ENCODE results near the gene NR1I2. TPM values are rescaled to one million over a fixed set of nuclear protein-coding genes. Genes with fewer than 3 reads are reported as not detected.
A peak's percentile ranks its signal among the peaks of the same experiment; 100 is the strongest.

Gene NR1I2
- total RNA-seq, 2 donors from 2014 or later = 0.43 to 0.82 TPM

GRCh38 chr3:119794401-119794800, 12.5 kb downstream of the NR1I2 start:
- Mint-ChIP-seq H3K27me3 (peaks cover 13% of the 10 kb centered on the region), H3K27ac (no peak overlapping the region), H3K4me1 (no peaks in the 10 kb centered on the region), H3K4me3 (no peak overlapping the region), H3K36me3 (ENCODE audit: low read depth) (no peaks in the 10 kb centered on the region), H3K9me3 (no peaks in the 10 kb centered on the region)
- ATAC-seq (replicated peaks) = no peak

- Mint-ChIP-seq H3K27ac (no peak overlapping the region), H3K4me3 (no peak overlapping the region), H3K27me3 (peaks cover 13% of the 10 kb centered on the region), H3K9me3 (no peaks in the 10 kb centered on the region), H3K4me1 (no peaks in the 10 kb centered on the region), H3K36me3 (ENCODE audit: low read depth) (no peaks in the 10 kb centered on the region)
- no peak for ATAC-seq (replicated peaks)
Observed at GRCh38 chr3:119794971-119795612, 13.2 kb downstream of the NR1I2 start.

- Mint-ChIP-seq H3K27ac (no peak overlapping the region), H3K9me3 (no peaks in the 10 kb centered on the region), H3K4me3 (no peak overlapping the region), H3K36me3 (ENCODE audit: low read depth) (no peaks in the 10 kb centered on the region), H3K27me3 (peaks cover 16% of the 10 kb centered on the region), H3K4me1 (no peaks in the 10 kb centered on the region)
- ATAC-seq (replicated peaks) = no peak
Observed at GRCh38 chr3:119795849-119796248, 13.9 kb downstream of the NR1I2 start.

- Mint-ChIP-seq H3K4me1 (no peaks in the 10 kb centered on the region), H3K27ac (no peak overlapping the region), H3K4me3 (no peak overlapping the region), H3K36me3 (ENCODE audit: low read depth) (no peaks in the 10 kb centered on the region), H3K9me3 (no peaks in the 10 kb centered on the region), H3K27me3 (peaks cover 16% of the 10 kb centered on the region)
- ATAC-seq (replicated peaks) = no peak
Observed at GRCh38 chr3:119796368-119796767, 14.5 kb downstream of the NR1I2 start.

- no peaks in the 10 kb centered on the region for H3K4me1 Mint-ChIP-seq
- H3K27me3 Mint-ChIP-seq = peaks cover 16% of the 10 kb centered on the region
- no peak for ATAC-seq (replicated peaks)
- no peaks in the 10 kb centered on the region for H3K36me3 Mint-ChIP-seq (ENCODE audit: low read depth)
- H3K27ac Mint-ChIP-seq = no peak overlapping the region
- H3K9me3 Mint-ChIP-seq = no peaks in the 10 kb centered on the region
- no peak overlapping the region for H3K4me3 Mint-ChIP-seq
Observed at GRCh38 chr3:119796785-119797184, 14.9 kb downstream of the NR1I2 start.

GRCh38 chr3:119800844-119801243, 18.9 kb downstream of the NR1I2 start:
- Mint-ChIP-seq H3K4me3 (no peak overlapping the region), H3K9me3 (no peaks in the 10 kb centered on the region), H3K27ac (no peak overlapping the region), H3K27me3 (peaks cover 16% of the 10 kb centered on the region), H3K4me1 (no peaks in the 10 kb centered on the region), H3K36me3 (ENCODE audit: low read depth) (no peaks in the 10 kb centered on the region)
- ATAC-seq (replicated peaks) = no peak

- Mint-ChIP-seq H3K4me1 (peaks cover 11% of the 10 kb centered on the region), H3K9me3 (no peaks in the 10 kb centered on the region), H3K27me3 (no peaks in the 10 kb centered on the region), H3K36me3 (ENCODE audit: low read depth) (no peaks in the 10 kb centered on the region), H3K4me3 (peak overlapping the region; percentile 86), H3K27ac (no peak overlapping the region)
- no peak for ATAC-seq (replicated peaks)
Observed at GRCh38 chr3:119808244-119808643, 26.3 kb downstream of the NR1I2 start.

- no peak overlapping the region for H3K27ac Mint-ChIP-seq
- ATAC-seq (replicated peaks) = no peak
- peak overlapping the region; percentile 86 for H3K4me3 Mint-ChIP-seq
- H3K4me1 Mint-ChIP-seq = peaks cover 11% of the 10 kb centered on the region
- H3K36me3 Mint-ChIP-seq (ENCODE audit: low read depth) = no peaks in the 10 kb centered on the region
- no peaks in the 10 kb centered on the region for H3K27me3 Mint-ChIP-seq
- H3K9me3 Mint-ChIP-seq = no peaks in the 10 kb centered on the region
Observed at GRCh38 chr3:119808843-119809242, 26.9 kb downstream of the NR1I2 start.

GRCh38 chr3:119809249-119810017, 27.5 kb downstream of the NR1I2 start:
- no peaks in the 10 kb centered on the region for H3K9me3 Mint-ChIP-seq
- H3K36me3 Mint-ChIP-seq (ENCODE audit: low read depth) = no peaks in the 10 kb centered on the region
- peaks cover 11% of the 10 kb centered on the region for H3K4me1 Mint-ChIP-seq
- peak overlapping the region; percentile 86 for H3K4me3 Mint-ChIP-seq
- peaks cover 3% of the 10 kb centered on the region for H3K27me3 Mint-ChIP-seq
- peak overlapping the region; percentile 68 for H3K27ac Mint-ChIP-seq
- peak; percentile 32 for ATAC-seq (replicated peaks)

- H3K4me3 Mint-ChIP-seq = peak overlapping the region; percentile 86
- H3K27ac Mint-ChIP-seq = peak overlapping the region; percentile 68
- no peaks in the 10 kb centered on the region for H3K9me3 Mint-ChIP-seq
- peaks cover 11% of the 10 kb centered on the region for H3K4me1 Mint-ChIP-seq
- H3K36me3 Mint-ChIP-seq (ENCODE audit: low read depth) = no peaks in the 10 kb centered on the region
- ATAC-seq (replicated peaks) = peak; percentile 90
- peaks cover 4% of the 10 kb centered on the region for H3K27me3 Mint-ChIP-seq
Observed at GRCh38 chr3:119810018-119810435, 28.1 kb downstream of the NR1I2 start.

GRCh38 chr3:119812491-119813058, 30.7 kb downstream of the NR1I2 start:
- H3K4me1 Mint-ChIP-seq = peaks cover 11% of the 10 kb centered on the region
- H3K4me3 Mint-ChIP-seq = no peak overlapping the region
- H3K27ac Mint-ChIP-seq = no peak overlapping the region
- H3K9me3 Mint-ChIP-seq = no peaks in the 10 kb centered on the region
- no peak for ATAC-seq (replicated peaks)
- peaks cover 4% of the 10 kb centered on the region for H3K27me3 Mint-ChIP-seq
- H3K36me3 Mint-ChIP-seq (ENCODE audit: low read depth) = no peaks in the 10 kb centered on the region

GRCh38 chr3:119815716-119816115, 33.8 kb downstream of the NR1I2 start:
- Mint-ChIP-seq H3K27ac (no peak overlapping the region), H3K9me3 (no peaks in the 10 kb centered on the region), H3K27me3 (peaks cover 4% of the 10 kb centered on the region)

GRCh38 chr3:119817071-119817470, 35.2 kb downstream of the NR1I2 start:
- no peaks in the 10 kb centered on the region for H3K4me1 Mint-ChIP-seq

More at GRCh38 chr3:119815716-119816115, 33.8 kb downstream of the NR1I2 start:
- no peak for ATAC-seq (replicated peaks)
- Mint-ChIP-seq H3K36me3 (ENCODE audit: low read depth) (no peaks in the 10 kb centered on the region), H3K4me1 (peaks cover 3% of the 10 kb centered on the region), H3K4me3 (no peak overlapping the region)

GRCh38 chr3:119817583-119818363, 35.9 kb downstream of the NR1I2 start:
- no peak for ATAC-seq (replicated peaks)
- no peak overlapping the region for H3K4me3 Mint-ChIP-seq
- peaks cover 4% of the 10 kb centered on the region for H3K27me3 Mint-ChIP-seq
- no peak overlapping the region for H3K27ac Mint-ChIP-seq
- no peaks in the 10 kb centered on the region for H3K9me3 Mint-ChIP-seq
- H3K4me1 Mint-ChIP-seq = no peaks in the 10 kb centered on the region
- no peaks in the 10 kb centered on the region for H3K36me3 Mint-ChIP-seq (ENCODE audit: low read depth)

More at GRCh38 chr3:119817071-119817470, 35.2 kb downstream of the NR1I2 start:
- ATAC-seq (replicated peaks) = no peak
- Mint-ChIP-seq H3K9me3 (no peaks in the 10 kb centered on the region), H3K4me3 (no peak overlapping the region), H3K27me3 (peaks cover 4% of the 10 kb centered on the region), H3K36me3 (ENCODE audit: low read depth) (no peaks in the 10 kb centered on the region), H3K27ac (no peak overlapping the region)
